IPS DF 4.7 (cell line): ENCODE measurements around the gene WIPF2.
"Not testable (repeated sequence)": the region's sequence is repeated elsewhere in the genome, so short reads cannot be mapped to it uniquely, and the experiment has no call there.

ENCODE experiments used
- DNase-seq: peaks from one replicate; pipeline ENCODE4 v3.0.0-alpha.2; 2013; ENCODE audit warnings: low spot score; ENCODE audit errors: extremely low read depth

Gene WIPF2

GRCh38 chr17:40295488-40296436, 76.7 kb downstream of the WIPF2 start:
- no peak for DNase-seq

DNA sequence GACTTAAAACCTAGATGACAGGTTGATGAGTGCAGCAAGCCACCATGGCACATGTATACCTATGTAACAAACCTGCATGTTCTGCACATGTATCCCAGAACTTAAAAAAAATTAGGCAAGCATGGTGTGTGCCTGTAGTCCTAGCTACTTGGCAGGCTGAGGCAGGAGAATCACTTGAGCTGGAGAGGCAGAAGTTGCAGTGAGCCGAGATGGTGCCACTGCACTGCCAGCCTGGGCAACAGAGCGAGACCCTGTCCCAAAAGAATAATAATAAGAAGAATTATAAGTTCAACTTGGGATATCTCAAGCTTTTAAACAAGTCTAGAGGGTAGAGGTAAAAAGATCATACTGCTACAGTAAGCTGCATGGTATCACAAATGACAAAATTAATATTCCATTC, 78.4 kb downstream of the WIPF2 start:
- DNase-seq, result no peak

DNA sequence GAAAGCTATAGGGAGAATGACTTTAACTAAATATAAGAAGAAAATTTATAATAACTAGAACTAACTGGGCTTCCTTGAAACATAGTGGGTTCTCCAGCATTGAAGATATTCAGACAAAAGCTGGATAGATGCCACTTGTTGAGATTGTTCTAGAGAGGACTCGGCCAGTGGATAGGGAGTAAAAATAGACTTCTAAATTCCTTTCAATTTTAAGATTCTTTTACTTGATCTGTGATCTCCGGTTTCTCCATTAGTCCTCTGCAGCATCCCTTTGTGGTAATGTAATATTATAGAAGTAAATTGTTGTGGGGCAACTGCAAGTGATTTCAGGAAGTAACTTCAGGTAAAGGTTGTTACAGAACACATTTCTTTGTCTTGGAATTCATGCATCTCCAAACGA, 79.6 kb downstream of the WIPF2 start:
- no peak for DNase-seq

DNA sequence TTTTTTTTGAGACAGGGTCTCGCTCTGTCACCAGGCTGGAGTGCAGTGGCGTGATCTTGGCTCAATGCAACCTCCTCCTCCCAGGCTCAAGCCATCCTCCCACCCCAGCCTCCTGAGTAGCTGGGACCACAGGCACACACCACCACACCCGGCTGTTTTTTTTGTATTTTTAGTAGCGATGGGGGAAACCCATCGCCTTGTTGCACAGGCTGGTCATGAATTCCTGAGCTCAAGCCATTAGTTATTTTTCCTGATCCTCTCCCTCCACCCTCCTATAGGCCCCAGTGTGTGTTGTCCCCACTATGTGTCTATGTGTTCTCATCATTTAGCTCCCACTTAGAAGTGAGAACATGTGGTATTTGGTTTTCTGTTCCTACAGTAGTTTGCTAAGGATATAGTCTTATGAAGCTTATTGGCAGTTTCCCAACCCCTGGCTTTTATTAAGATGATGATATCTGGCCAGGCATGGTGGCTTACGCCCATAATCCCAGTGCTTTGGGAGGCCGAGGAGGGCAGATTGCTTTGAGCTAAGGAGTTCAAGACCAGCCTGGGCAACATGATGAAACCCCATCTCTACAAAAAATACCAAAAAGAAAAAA, 80.2 kb downstream of the WIPF2 start:
- DNase-seq, result not testable (repeated sequence)

DNA sequence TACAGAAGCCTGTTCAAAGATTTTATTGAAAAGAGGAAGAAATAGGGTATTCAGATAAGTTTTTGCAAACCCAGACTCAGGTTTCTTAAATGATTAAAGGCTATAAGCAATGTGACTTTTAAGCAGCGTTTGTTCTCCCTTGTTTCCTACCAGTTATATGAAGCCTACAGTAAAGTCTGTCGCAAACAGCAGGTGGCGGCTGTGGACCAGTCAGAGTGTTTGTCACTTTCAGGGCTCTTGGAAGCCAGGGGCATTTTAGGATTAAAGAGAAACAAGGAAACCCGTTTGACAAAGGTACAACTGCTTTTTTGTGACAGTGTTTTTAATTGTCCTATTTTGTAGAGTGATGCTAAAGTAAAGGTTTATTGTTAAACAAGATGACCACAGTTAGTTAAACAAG, 82.2 kb downstream of the WIPF2 start:
- DNase-seq, result no peak

DNA sequence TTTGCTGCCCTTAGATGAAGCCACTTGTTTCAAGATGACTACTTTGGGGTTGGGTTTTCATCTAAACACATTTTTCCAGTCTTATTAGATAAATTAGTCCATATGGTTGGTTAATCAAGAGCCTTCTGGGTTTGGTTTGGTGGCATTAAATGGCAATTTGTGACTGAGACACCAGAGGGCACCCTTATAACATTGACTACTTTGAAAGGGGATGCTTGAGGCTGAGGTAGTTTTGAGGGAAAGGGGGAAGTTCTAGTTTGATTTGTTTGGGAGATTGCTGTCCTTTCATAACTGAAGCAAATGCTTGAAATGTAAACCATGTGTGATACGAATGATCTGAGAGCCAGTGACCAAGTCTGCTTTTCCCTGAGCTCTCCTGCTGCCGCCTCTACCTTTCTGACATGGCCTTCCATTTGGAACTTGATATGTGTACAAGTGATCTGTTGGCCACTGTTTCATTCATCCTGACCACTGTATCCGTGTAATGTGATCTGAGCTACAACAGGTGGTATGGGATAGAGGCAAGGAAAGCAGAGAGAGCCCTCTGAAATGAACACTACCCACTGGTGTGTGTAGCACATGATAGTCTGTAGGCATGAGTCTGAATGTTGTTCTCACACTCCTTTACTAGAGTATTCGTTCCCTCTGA, 84.0 kb downstream of the WIPF2 start:
- DNase-seq, result no peak

DNA sequence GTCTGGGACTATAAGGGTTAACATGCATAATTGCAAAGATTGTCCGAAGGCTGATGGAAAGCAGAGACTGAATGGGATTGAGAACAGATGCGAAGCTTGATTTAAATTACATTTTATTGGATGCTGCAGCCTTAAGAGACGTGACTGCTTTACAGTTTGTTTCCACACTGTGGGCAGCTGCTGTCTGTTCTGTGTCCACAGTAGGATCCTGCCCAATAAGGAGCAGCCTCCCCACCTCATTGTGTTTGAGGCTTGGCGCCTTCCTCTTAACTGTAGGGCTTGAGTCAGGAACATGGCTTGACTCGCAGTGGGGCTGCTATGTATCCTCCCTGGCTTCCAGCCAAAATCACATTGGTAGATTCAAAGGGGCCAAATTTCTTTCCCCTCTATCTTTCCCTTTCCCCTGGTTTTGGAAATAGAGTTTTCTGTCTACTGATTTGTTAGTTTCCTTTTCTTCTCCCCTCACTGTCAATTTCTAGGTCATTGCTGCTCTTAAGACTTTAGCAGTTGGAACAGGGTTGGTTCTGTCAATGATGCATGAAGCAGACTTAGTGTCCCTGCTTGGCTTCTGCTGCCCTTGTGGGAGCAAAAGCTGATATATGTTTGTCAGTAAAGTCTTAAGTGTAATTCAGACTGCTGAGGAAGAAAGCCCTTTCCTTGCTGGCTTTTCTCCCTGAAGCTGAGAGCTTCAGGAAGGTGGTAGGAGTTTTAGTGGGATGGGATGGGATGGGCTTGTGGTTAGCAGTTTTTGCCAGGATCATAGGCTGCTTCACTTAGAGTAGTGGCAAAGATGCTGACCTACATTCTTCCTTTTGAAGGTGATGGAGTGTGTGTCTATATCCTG, 84.8 kb downstream of the WIPF2 start:
- DNase-seq, result no peak

DNA sequence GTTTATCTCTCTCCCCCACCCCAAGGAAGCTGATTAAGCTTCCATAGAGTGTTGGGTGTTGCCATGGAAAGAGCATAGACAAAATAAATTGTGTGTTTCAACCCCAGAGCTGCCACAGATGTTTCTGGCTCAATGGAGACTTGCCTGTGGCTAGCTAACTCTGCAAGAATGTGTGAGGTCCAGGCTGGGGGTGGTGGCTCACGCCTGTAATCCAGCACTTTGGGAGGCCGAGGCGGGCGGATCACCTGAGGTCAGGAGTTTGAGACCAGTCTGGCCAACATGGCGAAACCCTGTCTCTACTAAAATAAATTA, 85.4 kb downstream of the WIPF2 start:
- not testable (repeated sequence) for DNase-seq

GRCh38 chr17:40304866-40305265, 85.8 kb downstream of the WIPF2 start:
- DNase-seq, result not testable (repeated sequence)

DNA sequence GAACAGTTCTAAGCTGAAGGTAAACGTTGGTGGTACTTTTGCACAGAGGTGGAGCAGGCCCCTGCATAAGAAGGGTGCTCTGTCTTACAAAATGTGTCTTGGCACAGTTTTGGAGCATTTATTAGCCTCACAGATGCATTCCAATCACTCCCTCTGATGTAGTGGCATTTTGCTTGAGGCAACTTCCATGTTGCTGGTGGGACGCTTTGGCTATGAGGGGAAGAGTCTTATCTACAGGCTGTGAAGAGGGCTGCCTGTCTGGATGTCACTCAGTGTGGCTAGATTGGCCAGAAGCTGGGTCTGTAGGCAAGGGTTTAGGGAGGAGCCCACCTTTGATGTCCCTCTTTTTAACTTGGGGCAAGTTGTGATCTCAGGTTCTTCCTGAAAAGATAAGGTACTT, 87.3 kb downstream of the WIPF2 start:
- DNase-seq, result no peak

DNA sequence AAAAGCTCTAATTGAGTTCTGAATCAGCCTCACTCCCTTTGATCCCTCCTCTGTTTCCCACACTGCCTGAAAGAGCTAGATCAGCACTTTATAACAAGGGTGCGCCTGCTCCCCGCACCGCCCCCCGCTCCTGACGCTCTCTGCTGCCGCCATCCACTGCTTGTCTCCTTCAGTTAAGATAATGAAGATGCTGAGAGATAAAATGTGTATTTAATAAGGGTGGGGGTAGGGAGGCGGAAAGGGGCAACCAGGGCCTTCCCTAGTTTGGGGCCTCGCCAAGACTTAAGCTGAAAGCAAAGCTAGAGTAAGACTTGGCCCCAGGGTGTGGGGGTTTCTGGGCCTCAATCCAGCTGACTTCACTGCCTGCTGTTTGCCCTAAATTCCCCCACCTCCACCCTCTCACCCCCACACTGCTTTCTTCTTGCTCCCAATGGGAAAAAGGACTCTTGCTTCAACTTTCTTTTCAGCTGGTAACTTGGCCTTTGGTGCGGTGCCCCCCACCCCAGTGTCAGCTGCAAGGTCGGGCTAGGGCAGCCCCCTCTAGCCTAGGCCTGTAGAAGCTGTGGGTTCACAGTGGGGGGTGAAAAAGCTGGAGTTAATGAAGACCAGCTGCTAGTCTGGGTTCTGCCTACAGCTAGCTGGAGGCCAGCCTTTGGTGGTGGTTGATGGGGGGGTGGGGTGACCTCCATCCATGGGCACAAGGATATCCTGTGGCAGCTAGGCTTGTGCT, 88.1 kb downstream of the WIPF2 start:
- no peak for DNase-seq

DNA sequence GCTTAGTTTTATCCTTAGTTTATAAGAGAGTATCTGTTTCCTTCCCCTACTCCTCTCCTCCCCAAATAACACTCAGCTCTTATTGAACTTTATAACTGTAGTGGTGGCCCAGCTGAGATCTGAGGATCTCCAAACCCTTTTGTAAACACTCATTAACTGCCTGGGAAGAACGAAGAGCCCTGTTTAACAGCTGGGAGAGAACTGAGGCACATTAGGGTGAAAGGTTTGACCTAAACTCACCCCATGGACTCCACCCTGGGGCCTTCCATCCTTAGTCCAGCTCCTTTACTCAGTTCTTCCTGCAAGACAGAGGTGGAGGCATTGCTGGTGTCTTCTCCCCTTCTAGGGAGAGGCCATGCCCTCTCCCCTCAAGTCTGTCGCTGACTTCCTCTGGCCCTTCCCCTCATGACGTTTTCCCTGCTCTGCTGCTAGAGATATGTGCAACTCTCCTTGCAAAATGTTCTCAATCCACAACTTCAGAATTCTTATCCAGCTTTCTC, 88.7 kb downstream of the WIPF2 start:
- no peak for DNase-seq

GRCh38 chr17:40309031-40309948, 90.2 kb downstream of the WIPF2 start, which contains the start of gene RARA:
RARA (plus strand) TSS chr17:40309180; CDS start chr17:40331219, 22,039 bp downstream.
- DNase-seq, result no peak

- DNase-seq, result no peak
Measured at GRCh38 chr17:40309949-40310510, 90.9 kb downstream of the WIPF2 start.

DNA sequence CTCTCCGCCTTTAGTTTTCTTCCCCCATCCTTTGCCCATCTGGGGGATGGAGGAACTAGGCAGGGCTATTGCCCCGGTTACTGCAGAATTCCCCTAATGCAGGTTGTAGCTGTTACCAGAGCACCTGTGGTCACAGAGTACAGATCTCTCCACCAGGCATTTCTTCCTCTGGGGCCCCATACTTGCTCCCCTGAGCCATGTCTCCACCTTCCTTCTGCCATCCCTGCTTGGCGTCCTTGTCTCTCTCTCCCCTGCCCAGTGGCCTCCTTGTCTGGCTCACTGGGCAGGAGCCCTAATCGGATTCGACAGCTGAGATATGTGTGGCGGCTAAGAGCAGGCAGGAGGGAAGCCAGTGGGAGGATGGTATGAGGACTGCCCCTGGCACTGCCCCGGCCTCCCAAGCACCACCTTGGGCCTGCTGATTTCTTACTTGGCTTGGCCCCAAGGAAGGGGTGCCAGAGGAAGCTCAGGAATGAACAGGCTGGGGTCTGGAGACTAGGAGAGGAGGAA, 91.8 kb downstream of the WIPF2 start:
- DNase-seq, result no peak

DNA sequence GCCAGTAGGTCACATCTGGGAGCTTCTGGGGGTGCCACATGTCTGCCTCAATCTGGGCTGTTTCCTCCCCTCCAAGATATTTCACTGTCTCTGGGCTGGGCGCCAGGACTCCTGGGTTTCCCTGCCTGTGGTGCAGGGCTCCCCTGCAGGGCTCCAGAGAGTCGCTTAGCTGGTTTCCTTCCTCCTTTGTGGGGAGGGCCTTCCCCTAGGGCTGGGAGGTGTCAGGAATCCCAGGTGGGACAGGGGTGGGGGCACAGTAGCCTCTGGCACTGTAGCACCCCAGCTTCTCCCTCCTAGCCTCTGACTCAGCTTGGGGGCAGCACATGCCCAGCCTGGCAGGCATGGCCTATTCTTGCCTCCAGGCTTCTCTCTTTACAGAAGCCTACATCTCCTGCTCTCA, 92.5 kb downstream of the WIPF2 start:
- DNase-seq, result no peak

DNA sequence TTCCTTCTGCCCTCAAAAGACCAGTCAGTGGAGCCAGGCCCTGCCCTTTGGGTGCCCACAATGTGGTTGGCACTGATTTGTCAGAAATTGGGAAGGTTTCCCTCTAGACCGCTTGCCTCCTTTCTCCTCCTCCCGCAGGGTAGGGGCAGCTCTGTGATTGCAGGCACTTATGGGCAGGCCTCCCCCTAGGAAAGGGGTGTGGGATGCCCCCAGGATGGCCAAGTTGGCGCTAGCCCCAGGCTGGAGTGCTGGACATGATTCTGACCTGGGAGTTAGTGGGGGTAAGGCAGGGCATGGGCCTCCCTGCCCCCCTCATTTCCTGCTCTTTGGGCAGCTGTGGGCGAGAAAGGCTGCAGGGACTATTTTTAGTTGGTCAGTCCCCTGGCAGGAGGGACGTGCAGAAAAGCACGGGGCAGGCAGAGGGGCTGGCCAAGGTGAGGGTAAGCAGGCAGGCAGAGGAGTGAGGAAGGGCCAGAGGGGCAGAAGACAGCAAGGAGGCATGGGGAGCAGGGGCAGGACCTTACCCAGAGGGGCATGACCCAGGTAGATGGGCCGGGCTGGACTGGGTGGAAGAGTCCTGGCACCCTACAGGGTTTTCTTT, 93.1 kb downstream of the WIPF2 start:
- DNase-seq, result no peak

DNA sequence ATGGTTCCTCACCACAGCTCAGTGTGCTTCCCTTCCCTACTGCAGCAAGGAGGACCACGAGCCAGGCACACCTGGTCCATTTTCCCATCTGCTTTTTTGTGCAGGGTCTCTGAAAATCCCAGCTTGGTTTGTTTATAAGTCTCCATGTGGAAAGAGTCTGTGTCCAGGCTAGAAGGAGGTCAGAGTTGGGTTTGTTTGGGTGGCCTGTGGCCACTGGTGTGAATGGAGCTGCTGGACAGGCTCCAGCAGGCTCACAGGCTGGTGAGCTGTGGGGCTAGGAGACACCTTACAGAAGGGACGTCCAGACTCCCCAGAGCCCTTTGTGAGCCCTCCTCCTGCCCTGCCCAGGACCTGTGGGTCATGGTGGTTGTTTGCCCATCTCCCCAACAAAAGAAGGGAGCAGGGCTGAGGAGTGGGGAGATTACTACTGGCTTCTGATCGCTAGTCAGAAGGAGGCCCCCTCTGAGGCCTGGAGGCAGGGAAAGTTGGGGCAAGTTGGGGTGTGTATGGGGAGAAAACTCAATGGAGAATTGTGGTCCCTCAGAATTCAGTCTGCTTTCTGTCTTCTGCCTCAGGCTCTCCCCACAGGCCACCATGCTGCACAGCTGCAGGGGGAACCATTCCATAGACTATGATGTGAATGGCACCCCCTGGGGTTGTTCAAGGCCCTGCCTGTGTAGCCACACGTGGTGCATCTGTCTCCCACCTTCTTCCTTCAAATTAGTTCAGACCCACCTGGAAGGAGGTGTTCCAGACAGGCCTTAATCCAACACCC, 94.0 kb downstream of the WIPF2 start:
- DNase-seq, result no peak
